ENCODE data around the gene ZNF614. TPM values are rescaled to one million over a fixed set of nuclear protein-coding genes. Genes with fewer than 3 reads are reported as not detected.
"Not testable (repeated sequence)": the region's sequence is repeated elsewhere in the genome, so short reads cannot be mapped to it uniquely, and the experiment has no call there.

Gene ZNF614
- 10 to 100 TPM; 15.5 to 18.9 (median 18.4) TPM for polyA plus RNA-seq (ENCODE audit: insufficient read length in 3 of 3)
- long read RNA-seq, donor 1, full-length matches to known transcripts, result 4 of 4 reads
- long read RNA-seq, donor 1, partial matches to known transcripts, result 0 of 4 reads
- long read RNA-seq, donor 1, other reads (novel, unspliced or antisense), result 0 of 4 reads
- long read RNA-seq, donor 2, full-length matches to known transcripts, result 1 of 1 reads
- long read RNA-seq, donor 2, partial matches to known transcripts, result 0 of 1 reads
- long read RNA-seq, donor 2, other reads (novel, unspliced or antisense), result 0 of 1 reads
- long read RNA-seq, donor 3, full-length matches to known transcripts, result 7 of 7 reads
- long read RNA-seq, donor 3, partial matches to known transcripts, result 0 of 7 reads
- long read RNA-seq, donor 3, other reads (novel, unspliced or antisense), result 0 of 7 reads
- long read RNA-seq, donor 4, full-length matches to known transcripts, result 1 of 1 reads
- long read RNA-seq, donor 4, partial matches to known transcripts, result 0 of 1 reads
- long read RNA-seq, donor 4, other reads (novel, unspliced or antisense), result 0 of 1 reads
- long read RNA-seq, donor 5, full-length matches to known transcripts, result 15 of 15 reads
- long read RNA-seq, donor 5, partial matches to known transcripts, result 0 of 15 reads
- long read RNA-seq, donor 5, other reads (novel, unspliced or antisense), result 0 of 15 reads
- long read RNA-seq, donor 6, full-length matches to known transcripts, result 6 of 6 reads
- long read RNA-seq, donor 6, partial matches to known transcripts, result 0 of 6 reads
- long read RNA-seq, donor 6, other reads (novel, unspliced or antisense), result 0 of 6 reads
- long read RNA-seq, donor 7, full-length matches to known transcripts, result 4 of 4 reads
- long read RNA-seq, donor 7, partial matches to known transcripts, result 0 of 4 reads
- long read RNA-seq, donor 7, other reads (novel, unspliced or antisense), result 0 of 4 reads
- long read RNA-seq, donor 8, full-length matches to known transcripts, result 11 of 11 reads
- long read RNA-seq, donor 8, partial matches to known transcripts, result 0 of 11 reads
- long read RNA-seq, donor 8, other reads (novel, unspliced or antisense), result 0 of 11 reads
- long read RNA-seq, donor 9, full-length matches to known transcripts, result 5 of 5 reads
- long read RNA-seq, donor 9, partial matches to known transcripts, result 0 of 5 reads
- long read RNA-seq, donor 9, other reads (novel, unspliced or antisense), result 0 of 5 reads
- long read RNA-seq, donor 10, full-length matches to known transcripts, result 7 of 7 reads
- long read RNA-seq, donor 10, partial matches to known transcripts, result 0 of 7 reads
- long read RNA-seq, donor 10, other reads (novel, unspliced or antisense), result 0 of 7 reads
- long read RNA-seq, donor 11, full-length matches to known transcripts, result 2 of 2 reads
- long read RNA-seq, donor 11, partial matches to known transcripts, result 0 of 2 reads
- long read RNA-seq, donor 11, other reads (novel, unspliced or antisense), result 0 of 2 reads
- long read RNA-seq, donor 12, full-length matches to known transcripts, result 2 of 2 reads
- long read RNA-seq, donor 12, partial matches to known transcripts, result 0 of 2 reads
- long read RNA-seq, donor 12, other reads (novel, unspliced or antisense), result 0 of 2 reads
- long read RNA-seq, donor 13, full-length matches to known transcripts, result 6 of 6 reads
- long read RNA-seq, donor 13, partial matches to known transcripts, result 0 of 6 reads
- long read RNA-seq, donor 13, other reads (novel, unspliced or antisense), result 0 of 6 reads
- long read RNA-seq, donor 14, full-length matches to known transcripts, result 5 of 5 reads
- long read RNA-seq, donor 14, partial matches to known transcripts, result 0 of 5 reads
- long read RNA-seq, donor 14, other reads (novel, unspliced or antisense), result 0 of 5 reads
- long read RNA-seq, donor 15, full-length matches to known transcripts, result 2 of 2 reads
- long read RNA-seq, donor 15, partial matches to known transcripts, result 0 of 2 reads
- long read RNA-seq, donor 15, other reads (novel, unspliced or antisense), result 0 of 2 reads
- long read RNA-seq, donor 16, full-length matches to known transcripts, result 18 of 18 reads
- long read RNA-seq, donor 16, partial matches to known transcripts, result 0 of 18 reads
- long read RNA-seq, donor 16, other reads (novel, unspliced or antisense), result 0 of 18 reads

- peak; percentile 81 to 93 (median 87) for DNase-seq (ENCODE audit: extremely low read depth in 1 of 11, low read depth in 9 of 11, low spot score in 4 of 11)
Measured at GRCh38 chr19:52028027-52028779, at the start of gene ZNF614. TSS of gene ZNF614 (minus strand) at chr19:52028379. CDS start at chr19:52025745, 2,634 bp downstream.

GRCh38 chr19:52070496-52070895 lies 42.3 kb upstream of the ZNF614 start:
- DNase-seq (ENCODE audit: extremely low read depth in 1 of 11, low read depth in 9 of 11, low spot score in 4 of 11), result no peak

GRCh38 chr19:52069653-52070052 lies 41.5 kb upstream of the ZNF614 start:
- no peak for DNase-seq (ENCODE audit: extremely low read depth in 1 of 11, low read depth in 9 of 11, low spot score in 4 of 11)

- DNase-seq (ENCODE audit: extremely low read depth in 1 of 11, low read depth in 9 of 11, low spot score in 4 of 11), result no peak
Measured at GRCh38 chr19:52066258-52066863, 38.2 kb upstream of the ZNF614 start.

GRCh38 chr19:52065399-52065798 lies 37.2 kb upstream of the ZNF614 start:
- DNase-seq (ENCODE audit: extremely low read depth in 1 of 11, low read depth in 9 of 11, low spot score in 4 of 11), result no peak

- DNase-seq (ENCODE audit: extremely low read depth in 1 of 11, low read depth in 9 of 11, low spot score in 4 of 11), result not testable (repeated sequence)
Measured at GRCh38 chr19:52056480-52056879, 28.3 kb upstream of the ZNF614 start.

- DNase-seq (ENCODE audit: extremely low read depth in 1 of 11, low read depth in 9 of 11, low spot score in 4 of 11), result not testable (repeated sequence)
Measured at GRCh38 chr19:52051736-52052135, 23.6 kb upstream of the ZNF614 start.

GRCh38 chr19:52048555-52049501 lies 20.6 kb upstream of the ZNF614 start, which contains the start of gene ZNF432:
TSS of gene ZNF432 (minus strand) at chr19:52048838. CDS start at chr19:52046868, 1,970 bp downstream.
- DNase-seq (ENCODE audit: extremely low read depth in 1 of 11, low read depth in 9 of 11, low spot score in 4 of 11), result peak; percentile 90 to 98 (median 95)

- DNase-seq (ENCODE audit: extremely low read depth in 1 of 11, low read depth in 9 of 11, low spot score in 4 of 11), result no peak
Measured at GRCh38 chr19:52039169-52039568, 11.0 kb upstream of the ZNF614 start.

GRCh38 chr19:52034051-52034728 lies 6.0 kb upstream of the ZNF614 start:
- DNase-seq (ENCODE audit: extremely low read depth in 1 of 11, low read depth in 9 of 11, low spot score in 4 of 11), result no peak

- peak in 1 of 11 donors; percentile 15 for DNase-seq (ENCODE audit: extremely low read depth in 1 of 11, low read depth in 9 of 11, low spot score in 4 of 11)
Measured at GRCh38 chr19:52028780-52029123, 573 bp upstream of the ZNF614 start.

- DNase-seq (ENCODE audit: extremely low read depth in 1 of 11, low read depth in 9 of 11, low spot score in 4 of 11), result not testable (repeated sequence)
Measured at GRCh38 chr19:52026255-52026990, 1.8 kb downstream of the ZNF614 start.

GRCh38 chr19:52024478-52024877 lies 3.7 kb downstream of the ZNF614 start:
- not testable (repeated sequence) for DNase-seq (ENCODE audit: extremely low read depth in 1 of 11, low read depth in 9 of 11, low spot score in 4 of 11)

GRCh38 chr19:52022193-52022592 lies 6.0 kb downstream of the ZNF614 start:
- DNase-seq (ENCODE audit: extremely low read depth in 1 of 11, low read depth in 9 of 11, low spot score in 4 of 11), result no peak
